ENCODE measurements around the gene ZNF169.
"Not testable (repeated sequence)": the region's sequence is repeated elsewhere in the genome, so short reads cannot be mapped to it uniquely, and the experiment has no call there.

Gene ZNF169

DNA sequence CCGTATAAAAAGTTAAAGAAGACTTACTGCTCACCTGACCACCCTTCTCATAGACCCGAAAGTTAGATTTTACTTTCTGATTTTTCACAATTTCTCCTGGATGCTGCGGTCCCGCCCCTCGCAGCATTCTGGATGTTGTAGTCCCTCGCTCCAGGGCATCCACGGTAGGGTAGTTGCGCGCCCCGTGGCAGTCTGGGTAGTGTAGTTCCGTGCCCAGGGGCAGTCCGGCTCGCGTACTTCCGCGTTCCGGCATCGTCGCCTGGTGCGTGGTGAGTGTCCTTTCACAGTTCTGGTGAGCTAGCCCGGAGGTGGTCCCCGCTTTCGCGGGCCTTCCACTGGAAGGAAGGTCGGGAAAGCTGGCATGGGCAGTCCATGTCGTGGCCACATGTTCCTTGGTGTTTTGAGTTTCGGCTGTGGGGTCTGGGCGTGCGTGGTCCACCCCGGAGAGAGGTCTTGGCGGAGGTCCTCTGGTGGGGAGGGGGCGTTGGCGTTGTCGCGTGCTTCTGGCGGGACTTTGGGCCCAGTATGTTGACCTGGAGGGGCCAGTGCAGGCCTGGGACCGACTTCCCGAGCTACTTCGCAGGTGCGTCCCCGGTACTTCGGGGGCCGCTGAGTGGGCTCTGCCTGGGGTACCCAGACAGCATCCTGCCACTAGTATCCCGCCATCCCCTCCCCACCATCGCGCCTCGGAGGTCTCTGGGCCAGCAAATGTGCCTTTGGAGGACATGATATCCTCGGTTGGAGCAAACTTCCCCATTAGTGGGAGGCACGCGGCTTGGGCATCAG, at the start of gene ZNF169:
Gene ZNF169, plus strand, starts transcription at position 222 of the 786 bp plus-strand sequence. CDS start 19,515 bp downstream, outside the sequence.
- DNase-seq, result peak; percentile 87 to 89

DNA sequence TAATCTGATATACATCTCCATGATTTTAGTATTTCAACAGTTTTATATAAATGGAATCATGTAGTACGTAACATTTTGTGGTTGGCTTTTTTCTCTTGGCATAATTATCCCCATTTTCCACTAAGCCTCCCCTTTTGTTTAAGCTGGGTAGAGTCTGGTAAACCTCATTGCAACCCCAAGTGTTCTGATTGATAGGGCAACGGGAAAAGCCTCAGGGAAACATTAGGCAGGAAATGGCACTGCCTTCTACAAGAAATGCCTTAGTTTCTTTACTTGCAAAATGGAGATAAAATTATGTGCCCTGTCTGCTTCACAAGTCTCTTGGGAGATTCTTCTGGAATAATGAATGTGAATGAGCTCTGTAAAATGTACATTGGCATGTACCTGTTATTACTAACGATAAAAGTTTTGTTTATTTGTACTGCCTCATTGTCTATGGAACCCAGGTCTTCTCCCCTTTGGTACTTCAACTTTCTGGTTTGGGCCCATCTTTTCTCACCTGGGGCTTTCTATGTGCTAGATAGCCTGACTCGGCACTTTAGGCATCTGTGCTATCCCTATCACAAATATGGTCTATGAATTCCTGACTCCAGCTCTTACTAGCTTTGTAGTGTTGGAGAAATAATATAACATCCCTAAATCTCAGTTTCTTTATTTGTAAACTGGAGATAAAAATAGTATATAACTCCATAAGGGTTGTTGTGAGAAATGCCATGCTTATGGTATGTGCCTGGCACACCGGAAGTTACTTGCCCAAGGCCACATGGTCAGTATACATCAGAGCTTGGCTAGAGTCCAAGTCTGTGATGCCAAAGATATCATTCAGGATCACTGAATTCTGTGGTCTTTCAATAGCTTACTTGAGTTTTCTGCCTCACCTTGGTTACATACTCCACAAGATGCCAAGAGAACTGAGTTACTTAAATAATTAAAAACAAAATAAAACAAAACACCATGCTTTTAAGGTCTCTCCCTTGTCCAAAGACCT, 48.2 kb upstream of the ZNF169 start:
- DNase-seq, result no peak

DNA sequence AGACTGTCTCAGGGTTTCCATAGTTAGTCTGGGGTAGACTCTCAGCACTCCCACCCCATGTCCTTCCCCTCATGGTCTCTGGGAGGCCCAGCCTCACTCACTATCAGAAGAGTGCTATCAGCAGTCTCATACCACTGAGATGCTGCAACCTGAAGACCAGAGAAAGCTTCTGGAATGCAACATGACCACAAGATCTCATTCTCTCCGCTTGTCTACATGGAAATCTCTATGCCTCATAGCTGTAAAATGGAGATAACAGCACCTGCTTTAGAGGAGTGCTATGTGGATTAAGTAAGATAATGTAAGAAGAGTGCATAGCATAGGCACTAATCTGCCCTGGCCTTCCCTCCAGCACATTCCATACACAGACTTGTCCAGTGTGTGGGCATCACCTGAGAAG, 47.0 kb upstream of the ZNF169 start:
- no peak for DNase-seq

DNA sequence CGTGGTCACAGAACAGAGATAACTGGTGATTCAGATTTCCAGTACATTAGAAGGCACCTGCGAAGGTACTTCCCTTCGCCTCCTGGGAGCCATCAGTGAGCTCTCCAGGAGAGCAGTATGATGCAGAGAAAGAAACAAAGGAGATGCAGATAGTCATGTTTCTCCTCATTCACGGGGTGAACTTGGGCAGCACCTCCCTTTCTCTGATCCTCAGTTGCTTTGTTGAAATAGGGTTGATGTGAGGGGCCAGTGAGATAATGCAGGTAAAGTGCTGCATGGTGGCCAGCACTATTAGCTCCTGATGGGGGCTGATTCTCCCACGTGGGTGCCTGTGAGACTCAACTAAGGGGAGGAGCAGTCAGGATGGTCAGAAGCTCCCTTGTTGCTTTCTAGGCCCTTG, 46.6 kb upstream of the ZNF169 start:
- DNase-seq, result no peak

DNA sequence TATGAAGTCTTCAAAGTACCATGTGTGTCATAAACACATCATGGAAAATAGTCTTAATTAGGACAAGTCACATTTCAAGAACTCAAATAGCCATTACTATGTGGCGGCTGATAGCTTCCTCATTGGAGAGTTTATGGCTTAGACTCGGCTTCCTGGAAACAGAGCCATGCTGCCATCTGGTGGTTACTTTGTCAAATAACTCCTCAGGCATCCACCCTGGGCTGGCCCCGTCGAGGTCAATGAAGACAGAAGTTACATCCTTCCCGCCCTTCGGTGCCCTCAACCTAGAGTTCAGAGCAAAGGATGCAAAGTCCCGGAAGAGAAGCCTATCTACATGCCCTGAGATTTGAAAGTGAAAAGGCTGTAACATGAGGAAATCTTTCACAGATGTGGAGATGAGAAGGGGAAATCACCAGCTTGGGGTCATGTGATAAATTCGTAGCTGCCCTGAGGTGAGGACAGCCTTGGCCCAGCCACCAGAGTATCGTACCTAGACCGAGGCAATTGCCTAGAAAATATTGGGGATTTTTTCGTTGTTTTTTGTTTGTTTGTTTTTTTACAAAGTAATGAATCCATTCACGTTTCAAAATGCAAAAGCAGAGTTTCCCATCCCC, 45.5 kb upstream of the ZNF169 start:
- DNase-seq, result peak; percentile 72 to 81

DNA sequence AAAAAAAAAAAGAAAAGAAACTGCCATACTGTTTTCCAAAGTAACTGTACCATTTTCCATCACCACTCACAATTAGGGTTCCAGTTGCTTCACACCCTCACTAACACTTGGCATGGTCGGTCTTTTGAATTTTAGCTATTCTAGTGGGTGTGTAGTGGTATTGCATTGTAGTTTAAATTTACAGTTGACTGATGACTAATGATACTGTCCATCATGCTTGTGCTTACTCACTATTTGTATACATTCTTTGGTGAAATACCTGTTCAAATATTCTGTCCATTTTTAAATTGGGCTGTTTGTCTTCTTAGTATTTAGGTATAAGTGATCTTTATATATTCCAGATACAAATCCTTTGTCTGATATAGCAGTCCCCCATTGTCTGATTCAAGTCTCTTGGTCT, 36.2 kb upstream of the ZNF169 start:
- no peak for DNase-seq

DNA sequence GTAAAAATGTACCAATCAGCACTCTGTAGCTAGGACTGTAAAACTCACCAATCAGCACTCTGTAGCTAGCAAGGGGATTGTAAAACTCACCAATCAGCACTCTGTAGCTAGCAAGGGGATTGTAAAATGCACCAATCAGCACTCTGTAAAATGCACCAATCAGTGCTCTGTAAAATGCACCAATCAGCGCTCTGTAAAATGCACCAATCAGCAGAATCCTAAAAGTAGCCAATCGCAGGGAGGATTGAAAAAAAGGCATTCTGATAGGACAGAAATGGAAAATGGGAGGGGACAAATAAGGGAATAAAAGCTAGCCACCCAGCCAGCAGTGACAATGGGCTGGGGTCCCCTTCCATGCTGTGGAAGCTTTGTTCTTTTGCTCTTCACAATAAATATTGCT, 33.7 kb upstream of the ZNF169 start:
- DNase-seq, result not testable (repeated sequence)

DNA sequence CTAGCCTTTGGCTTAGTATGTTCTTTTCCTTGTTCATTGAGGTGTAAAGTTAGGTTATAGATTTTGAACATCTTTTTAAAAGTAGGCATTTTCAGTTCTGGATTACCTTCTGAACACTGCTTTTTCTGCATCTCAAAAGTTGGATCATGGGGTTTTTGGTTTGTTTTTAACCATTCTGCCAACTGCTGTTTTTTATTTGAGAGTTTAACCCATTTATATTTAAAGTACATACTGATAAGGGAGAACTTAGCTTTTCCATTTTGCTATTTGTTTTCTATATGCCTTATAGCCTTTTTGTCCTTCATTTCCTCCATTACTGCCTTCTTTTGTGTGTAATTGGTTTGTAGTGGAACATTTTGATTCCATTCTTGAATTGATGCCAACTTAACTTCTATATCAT, 30.5 kb upstream of the ZNF169 start:
- no peak for DNase-seq

DNA sequence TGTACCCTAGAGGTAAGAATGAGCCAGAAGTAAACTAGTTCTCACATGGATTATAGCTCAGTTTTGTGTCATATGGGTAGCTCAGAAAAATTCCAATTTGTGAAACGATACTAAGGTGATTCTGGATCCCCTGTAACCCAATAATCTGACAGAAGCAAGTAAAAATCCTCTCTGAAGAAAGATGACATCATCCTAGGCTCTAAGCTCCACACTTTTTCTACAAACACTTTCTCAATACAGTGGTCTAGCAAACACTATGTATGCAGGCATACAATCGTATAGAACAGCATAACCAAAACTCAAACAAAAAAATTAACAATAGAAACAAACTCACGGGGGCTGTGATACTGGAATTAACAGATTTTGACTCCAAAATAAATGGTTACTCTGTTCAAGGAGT, 26.7 kb upstream of the ZNF169 start:
- DNase-seq, result no peak

DNA sequence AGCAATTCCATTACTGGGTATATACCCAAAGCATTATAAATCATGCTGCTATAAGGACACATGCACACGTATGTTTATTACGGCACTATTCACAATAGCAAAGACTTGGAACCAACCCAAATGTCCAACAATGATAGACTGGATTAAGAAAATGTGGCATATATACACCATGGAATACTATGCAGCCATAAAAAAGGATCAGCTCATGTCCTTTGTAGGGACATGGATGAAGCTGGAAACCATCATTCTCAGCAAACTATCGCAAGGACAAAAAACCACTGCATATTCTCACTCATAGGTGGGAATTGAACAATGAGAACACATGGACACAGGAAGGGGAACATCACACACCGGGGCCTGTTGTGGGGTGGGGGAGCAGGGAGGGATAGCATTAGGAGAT, 18.0 kb upstream of the ZNF169 start:
- not testable (repeated sequence) for DNase-seq

DNA sequence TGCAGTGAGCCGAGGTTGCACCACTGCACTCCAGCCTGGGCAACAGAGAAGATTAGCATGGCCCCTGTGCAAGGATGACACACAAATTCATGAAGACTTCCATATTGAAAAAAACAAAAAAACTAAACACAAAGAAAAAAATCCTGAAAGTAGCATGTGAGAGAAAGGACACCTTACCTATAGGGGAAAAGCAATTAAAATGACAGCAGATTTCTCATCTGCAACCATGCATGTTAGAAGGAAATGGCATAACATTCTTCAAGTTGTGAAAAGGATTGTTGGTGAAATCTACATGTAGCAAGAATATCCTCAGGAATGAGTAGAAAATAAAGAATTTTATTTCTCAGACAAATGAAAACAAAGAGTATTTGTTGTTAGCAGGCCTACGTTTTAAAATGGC, 13.4 kb upstream of the ZNF169 start:
- no peak for DNase-seq

DNA sequence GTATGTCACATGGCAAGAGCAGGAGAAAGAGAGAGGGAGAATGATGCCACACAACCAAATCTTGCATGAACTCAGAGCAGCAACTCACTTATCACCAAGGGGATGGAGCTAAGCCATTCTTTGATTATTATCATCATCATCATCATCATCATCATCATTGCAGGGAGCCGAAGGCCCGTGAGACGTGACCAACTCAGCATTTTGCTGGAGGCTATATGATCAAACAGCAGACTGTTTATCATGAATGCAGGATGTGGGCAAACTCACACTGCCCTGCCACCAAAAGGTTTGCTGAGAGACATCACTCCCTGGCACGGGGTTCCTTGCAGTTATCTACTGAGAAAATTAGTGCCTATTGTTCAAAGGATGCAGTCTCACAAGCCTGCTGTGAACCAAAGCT, 8.6 kb upstream of the ZNF169 start:
- peak in 1 of 2 donors; percentile 15 for DNase-seq

DNA sequence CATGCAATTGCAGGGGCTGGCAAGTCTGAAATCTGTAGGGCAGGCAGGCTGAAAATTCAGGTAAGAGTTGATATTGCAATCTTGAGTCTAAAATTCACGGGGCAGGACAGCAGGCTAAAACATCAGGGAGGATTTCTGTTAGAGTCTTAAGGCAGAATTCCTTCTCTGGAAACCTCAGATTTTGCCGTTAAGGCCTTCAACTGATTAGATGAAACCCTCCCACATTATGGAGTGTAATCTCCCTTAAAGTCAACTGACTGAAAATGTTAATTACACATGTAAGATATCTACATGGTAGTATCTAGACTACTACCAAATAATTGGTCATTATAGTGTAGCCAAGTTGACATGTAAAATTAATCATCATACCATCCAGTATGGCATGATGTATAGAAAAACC, 3.1 kb upstream of the ZNF169 start:
- DNase-seq, result no peak

DNA sequence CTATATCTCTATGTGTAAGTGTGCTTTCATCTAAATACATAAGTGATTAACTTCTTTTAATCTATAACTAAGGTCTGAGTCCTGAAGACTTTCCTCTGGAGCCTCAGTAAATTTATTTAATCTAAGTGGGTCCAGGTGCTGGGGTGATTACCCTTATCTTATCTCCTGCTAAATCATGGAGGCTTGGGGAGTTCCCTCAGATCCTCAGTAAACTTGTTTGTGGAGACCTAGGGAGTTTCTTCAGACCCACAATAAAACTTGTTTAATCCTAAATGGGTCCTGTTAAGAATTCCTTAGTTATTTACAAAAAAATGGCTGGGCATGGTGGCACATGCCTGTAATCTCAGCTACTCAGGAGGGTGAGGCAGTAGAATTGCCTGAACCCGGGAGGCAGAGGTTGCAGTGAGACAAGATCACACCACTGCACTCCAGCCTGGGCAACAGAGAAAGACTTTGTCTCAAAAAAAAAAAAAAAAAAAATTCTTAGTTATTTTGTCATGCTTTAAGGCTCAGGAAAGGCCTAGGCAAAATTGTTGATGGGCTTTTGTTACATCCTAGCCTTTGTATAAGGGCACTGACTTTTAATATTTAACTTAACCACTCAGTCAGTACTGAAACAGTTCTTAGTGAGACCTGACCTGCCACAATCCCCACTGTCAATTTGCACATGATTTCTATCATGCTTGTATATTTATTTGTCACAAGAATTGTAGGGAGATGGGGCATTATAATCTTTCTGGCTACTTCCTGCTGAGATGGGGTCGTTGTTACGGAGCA, 6.7 kb downstream of the ZNF169 start:
- not testable (repeated sequence) for DNase-seq

DNA sequence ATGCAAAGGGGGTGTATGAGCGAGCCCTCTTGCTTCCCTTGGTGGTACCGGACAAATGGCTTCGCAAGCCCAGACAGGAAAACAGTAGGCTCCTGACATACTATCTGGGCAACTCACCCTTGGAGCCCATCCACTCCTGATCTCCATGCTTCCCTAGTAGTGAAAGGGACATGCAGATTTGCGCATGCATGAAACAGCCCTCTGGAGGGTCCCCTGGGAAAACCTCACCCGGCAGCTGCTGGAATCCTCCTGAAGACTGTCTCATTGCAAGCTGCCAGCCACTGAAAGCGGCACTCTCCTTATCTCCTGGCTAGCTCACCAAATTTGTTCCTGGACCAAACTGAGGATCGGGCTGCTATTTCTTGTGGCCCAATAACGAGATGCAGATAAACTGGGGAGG, 10.2 kb downstream of the ZNF169 start:
- no peak for DNase-seq

DNA sequence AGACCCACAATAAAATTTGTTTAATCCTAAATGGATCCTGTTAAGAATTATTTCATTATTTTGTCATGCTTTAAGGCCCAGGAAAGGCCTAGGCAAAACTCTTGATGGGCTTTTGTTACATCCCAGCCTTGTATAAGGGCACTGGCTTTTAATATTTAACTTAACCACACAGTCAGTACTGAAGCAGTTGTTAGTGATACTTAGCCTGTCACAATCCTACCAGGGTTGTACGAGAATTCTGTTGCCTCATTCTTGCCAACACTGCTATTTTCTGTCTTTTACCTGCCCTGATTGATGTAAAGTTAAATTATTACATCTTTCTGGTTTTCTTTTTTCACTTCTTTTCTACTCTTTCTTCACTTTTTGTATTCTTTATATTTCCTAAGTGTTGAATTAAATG, 10.9 kb downstream of the ZNF169 start:
- no peak for DNase-seq

DNA sequence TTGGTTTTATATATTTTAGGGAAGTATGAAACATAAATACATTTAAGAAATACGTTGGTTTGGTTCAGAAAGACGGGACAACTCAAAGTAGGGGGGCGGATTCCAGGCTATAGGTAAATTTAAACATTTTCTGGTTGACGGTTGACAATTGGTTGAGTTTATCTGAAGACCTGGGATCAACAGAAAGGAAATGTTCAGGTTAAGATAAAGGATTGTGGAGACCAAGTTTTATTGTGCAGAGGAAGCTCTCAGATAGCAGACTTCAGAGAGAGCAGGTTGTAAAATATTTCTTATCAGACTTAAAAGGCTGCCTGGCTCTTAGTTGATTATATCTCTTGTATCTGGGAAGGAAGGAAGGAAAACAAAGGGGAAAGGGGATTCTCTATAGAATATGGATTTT, 17.9 kb downstream of the ZNF169 start:
- not testable (repeated sequence) for DNase-seq

DNA sequence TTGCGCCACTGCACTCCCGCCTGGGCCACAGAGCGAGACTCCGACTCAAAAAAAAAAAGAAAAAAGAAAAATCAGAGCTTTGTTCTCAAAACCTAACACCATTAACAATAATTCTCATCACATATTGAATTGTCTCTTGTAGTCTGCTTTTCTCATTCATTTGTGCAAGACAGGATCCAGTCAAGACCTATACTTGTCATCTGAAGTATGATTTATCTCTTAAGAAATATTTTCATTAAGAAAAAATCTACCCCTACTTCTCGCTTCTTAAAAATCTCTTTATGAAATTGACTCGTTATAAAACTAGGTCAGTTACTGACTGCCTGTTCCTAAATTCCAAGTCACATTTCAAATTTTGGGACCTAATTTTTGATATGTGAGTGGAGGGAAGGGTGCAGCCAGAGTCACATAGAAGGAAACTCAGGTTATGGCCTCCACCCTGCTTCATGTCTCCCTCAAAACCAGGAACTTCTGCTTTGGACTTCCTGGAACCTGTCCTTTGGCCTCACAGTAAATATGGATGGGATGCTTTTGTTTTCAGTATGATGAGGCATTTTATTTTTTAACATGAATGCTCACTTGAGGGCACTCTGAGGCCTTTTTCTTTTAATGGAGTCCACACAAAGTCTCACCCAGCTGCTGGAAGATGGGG, 18.9 kb downstream of the ZNF169 start:
- no peak for DNase-seq

DNA sequence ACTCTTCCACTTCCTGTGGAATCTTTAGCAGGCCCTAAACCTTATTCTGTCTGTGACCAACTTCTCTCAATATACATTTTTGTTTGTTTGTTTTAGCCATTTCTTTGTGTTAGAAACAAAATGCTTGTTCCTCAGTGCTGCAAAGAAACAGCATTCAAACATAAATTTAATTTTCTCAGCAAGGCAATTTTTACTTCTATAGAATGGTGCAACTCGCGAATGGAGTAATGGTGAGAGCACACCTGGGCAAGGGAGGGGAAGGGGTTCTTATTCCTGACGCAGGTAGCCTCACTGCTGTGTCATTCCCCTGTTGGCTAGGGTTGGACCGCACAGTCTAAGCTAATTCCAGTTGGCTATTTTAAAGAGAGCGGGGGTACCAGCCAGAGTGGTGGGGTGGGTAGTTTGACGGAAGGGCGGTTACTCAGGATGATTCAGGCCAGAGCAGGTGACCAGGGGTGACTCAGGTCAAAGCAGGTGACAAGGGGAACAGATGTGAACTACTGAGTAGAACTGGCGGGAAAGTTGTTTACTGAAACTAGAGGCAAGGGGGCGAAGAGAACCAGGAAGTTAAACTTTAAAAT, 21.4 kb downstream of the ZNF169 start:
- DNase-seq, result no peak

DNA sequence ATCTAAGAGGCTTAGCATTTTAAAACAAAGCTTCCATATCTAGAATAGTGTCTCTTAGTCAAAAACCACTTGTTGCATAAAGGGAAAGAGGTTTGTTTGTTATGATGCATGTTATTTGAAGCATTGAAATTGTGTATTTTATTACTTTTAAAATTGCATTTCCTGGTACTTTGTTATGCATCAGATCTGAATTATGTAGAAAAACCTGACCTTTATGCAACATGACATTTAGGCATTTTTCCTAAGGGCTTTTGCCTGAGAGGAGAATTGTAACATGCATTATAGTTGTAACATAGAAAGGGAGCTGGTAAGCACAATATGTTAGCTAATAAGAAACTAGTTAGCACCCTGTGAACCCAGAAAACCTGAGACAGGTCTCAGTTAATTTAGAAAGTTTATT, 22.0 kb downstream of the ZNF169 start:
- DNase-seq, result no peak

DNA sequence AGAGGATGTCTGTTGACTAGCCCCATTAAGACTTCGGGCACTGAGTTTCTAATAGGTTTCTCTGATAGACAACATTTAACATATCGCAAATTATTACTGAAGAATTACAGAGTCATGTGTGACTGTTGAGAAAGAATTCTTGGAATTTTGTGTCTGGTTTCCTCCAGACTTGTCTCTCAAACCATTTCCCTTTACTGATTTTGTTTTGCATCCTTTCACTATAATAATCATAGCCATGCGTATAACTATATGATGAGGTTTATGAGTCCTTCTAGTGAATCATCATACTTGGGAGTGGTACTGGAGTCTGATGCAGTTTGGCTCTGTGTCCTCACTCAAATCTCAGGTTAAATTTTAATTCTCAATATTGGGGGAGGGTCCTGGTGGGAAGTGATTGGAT, 27.0 kb downstream of the ZNF169 start:
- DNase-seq, result no peak

All from CD4-positive, alpha-beta T cell treated with Interferon alpha-2 for 1 hour (primary cell).